Omental fat pad (tissue), 4 donors: ENCODE measurements around the gene ERMP1. TPM values are rescaled to one million over a fixed set of nuclear protein-coding genes. Genes with fewer than 3 reads are reported as not detected.

Experiments used
- ATAC-seq: fragments of 150-250 bp; one replicate; pipeline ENCODE4 v1.9.1; 2016; ENCODE audit warnings: mild to moderate bottlenecking, moderate library complexity; ENCODE audit not compliant: low FRiP score
- DNase-seq: peaks from one replicate; pipeline ENCODE4 v3.0.0-alpha.2; 2019; ENCODE audit warnings: low spot score
- total RNA-seq, 4 donors: library from RNA; depleted of rRNA; stranded (reverse); fragments of >200 nt; gene quantifications; one replicate each; pipeline ENCODE4 v1.1.0, GENCODE V29; 2016
- TF ChIP-seq, protein P1 (sequence below), 3 donors: fragments of 450-650 bp; IDR thresholded peaks; one replicate each; pipeline ENCODE4 v1.5.1; 2016 to 2017; ENCODE audit warnings: antibody characterized with exemption in 3 of 3, mild to moderate bottlenecking in 3 of 3, moderate library complexity in 2 of 3

The ERMP1 gene
- total RNA-seq, 4 donors from 2014 or later, result 10.7 to 18.9 (median 15.0) TPM

DNA sequence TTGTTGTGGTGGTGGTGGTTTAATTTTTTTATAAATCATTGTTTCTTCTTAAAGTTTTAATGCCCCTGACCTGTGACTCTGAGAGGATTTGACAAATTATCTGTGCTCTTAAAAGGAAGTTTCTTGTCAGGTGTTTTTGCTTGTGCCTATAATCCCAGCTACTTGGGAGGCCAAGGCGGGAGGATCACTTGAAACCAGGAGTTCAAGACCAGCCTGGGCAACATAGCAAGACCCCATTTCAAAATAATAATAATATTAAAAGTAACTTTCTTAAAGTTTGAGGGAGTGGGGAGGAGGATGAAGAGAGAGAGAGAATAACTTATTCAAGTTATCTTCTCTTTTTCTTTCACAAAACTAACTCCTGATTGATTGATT lies 12.2 kb upstream of the ERMP1 start:
- DNase-seq (no peak), ATAC-seq (no peak)
- TF ChIP-seq, protein P1, sequence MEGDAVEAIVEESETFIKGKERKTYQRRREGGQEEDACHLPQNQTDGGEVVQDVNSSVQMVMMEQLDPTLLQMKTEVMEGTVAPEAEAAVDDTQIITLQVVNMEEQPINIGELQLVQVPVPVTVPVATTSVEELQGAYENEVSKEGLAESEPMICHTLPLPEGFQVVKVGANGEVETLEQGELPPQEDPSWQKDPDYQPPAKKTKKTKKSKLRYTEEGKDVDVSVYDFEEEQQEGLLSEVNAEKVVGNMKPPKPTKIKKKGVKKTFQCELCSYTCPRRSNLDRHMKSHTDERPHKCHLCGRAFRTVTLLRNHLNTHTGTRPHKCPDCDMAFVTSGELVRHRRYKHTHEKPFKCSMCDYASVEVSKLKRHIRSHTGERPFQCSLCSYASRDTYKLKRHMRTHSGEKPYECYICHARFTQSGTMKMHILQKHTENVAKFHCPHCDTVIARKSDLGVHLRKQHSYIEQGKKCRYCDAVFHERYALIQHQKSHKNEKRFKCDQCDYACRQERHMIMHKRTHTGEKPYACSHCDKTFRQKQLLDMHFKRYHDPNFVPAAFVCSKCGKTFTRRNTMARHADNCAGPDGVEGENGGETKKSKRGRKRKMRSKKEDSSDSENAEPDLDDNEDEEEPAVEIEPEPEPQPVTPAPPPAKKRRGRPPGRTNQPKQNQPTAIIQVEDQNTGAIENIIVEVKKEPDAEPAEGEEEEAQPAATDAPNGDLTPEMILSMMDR (IDR thresholded peaks at IDR 0.05), result no peak

DNA sequence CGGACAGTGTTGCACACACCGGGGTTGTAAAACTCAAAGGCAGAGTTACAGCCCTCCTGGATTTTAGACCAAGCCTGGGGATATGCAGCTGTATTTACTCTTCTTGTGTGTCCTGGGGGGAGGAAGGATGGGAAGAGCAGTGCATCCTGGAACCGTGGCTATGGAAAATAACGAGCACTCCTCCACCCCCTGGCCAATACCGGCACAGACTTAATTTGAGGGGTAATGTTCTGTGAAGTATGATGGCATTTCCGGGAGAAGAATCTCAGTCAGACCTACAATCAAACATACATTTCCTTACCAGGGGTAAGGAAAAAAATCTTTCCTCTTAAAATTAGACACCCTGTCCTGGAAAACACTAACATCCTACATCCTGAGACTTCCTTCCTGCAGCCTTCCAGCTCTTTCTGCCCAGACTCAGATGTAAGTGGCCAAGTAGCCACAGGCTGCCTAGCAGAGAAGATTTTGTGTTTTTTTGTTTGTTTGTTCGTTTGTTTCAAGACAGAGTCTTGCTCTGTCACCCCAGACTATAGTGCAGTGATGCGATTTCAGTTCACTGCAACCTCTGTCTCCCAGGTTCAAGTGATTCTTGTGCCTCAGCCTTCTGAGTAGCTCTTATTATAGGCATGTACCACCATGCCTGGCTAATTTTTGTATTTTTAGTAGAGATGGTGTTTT lies 11.0 kb upstream of the ERMP1 start:
- DNase-seq (no peak), ATAC-seq (peak; percentile 41)
- TF ChIP-seq, protein P1 (IDR thresholded peaks at IDR 0.05), result no peak

DNA sequence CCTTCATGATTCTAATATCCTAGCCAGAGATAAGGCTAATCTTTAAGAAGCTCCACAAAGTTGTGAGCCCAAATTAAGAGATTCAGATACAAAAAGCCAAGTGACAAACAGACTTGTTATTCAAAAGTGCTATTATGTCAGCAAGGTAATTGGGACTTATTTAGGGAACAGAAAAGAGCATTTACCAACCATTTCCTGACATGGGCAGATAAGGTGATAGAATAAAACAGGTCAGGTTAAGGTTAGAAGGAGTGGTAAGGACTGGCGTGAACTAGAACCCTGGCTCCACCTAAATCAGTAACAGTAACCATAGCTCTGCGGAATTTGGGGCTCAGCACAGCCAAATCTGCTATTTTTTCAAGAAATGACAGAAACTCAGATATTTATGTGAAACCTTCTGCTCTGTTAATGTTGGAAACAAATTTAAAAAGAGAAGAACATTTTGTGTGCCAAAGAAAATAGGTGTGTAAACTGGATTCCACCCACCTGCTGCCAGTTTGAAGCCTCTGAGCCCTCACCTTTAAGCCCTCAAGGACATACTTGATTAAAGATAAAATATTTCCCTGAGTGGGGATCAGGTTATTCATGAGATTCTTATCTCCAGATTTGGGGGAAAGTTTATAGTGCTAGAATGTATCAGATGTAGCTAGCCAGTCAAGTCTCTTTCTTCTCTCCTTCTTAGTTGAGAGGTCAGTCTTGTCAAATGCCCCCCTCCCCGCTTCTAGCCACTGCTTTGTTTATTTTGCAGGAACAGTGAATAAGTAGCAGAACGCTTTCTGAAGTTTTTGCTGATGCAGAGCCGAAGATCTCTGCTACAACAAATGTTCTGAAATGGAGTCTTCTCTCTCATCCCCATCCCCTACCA lies 10.2 kb upstream of the ERMP1 start:
- no peak for DNase-seq
- ATAC-seq, result no peak
- TF ChIP-seq, protein P1 (IDR thresholded peaks at IDR 0.05), result no peak

DNA sequence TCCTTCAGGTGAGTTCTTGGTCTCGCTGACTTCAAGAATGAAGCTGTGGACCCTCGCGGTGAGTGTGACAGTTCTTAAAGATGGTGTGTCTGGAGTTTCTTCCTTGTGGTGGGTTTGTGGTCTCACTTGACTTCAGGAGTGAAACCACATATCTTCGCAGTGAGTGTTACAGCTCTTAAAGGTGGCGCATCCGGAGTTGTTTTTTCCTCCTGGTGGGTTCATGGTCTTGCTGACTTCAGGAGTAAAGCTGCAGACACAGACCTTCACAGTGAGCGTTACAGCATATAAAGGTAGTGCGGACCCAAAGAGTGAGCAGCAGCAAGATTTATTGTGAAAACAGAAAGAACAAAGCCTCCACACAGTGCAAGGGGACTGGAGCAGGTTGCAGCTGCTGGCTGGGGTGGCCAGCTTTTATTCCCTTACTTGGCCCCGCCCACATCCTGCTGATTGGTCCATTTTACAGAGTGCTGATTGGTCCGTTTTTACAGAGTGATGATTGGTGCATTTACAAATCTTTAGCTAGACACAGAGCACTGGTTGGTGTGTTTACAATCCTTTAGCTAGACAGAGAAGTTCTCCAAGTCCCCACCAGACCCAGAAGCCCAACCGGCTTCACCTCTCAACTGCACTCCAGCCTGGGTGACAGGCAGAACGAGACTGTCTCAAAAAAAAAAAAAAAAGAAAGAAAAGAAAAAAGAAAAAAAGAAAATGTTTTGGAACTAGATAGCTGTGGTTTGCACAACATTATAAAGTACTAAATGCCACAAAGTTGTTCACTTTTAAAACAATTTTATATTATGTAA lies 9.1 kb upstream of the ERMP1 start:
- DNase-seq (no peak), ATAC-seq (no peak)
- TF ChIP-seq, protein P1 (IDR thresholded peaks at IDR 0.05), result no peak

DNA sequence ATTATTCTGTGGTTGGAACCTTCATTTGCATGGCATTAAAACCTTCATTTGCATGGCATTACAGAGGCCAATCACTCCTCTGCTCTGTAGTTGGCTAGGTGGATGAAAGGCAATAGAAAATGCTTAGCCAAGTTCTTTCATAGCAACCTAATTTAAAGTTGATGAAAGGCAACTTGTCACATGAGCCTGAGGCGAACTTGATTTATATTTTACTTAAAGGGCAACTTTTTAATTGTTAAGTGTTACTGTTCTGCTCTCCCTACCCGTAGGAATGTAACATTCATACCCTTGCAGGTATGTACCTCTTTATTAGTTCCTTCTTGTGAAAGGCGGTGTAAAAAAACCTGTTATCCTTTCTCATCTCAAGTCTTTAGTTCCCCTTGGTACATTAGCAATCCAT lies 7.9 kb upstream of the ERMP1 start:
- TF ChIP-seq, protein P1 (IDR thresholded peaks at IDR 0.05), result no peak
- DNase-seq (no peak), ATAC-seq (no peak)

DNA sequence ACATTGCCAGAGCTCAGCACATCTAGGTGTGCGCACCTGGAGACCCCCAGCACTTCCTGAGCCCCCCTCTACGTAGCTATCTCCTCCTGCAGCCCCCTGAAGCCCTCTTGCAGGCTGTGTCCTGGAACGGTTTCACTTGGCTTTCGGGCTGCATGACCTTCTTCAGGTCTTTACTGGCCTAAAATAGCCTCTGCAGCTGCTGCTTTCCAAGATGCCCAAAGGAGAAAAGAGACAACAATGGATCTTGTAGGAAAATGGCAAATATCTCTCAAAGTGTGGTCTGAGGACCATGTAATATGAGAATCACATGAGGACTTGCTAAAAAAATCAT lies 6.6 kb upstream of the ERMP1 start:
- ATAC-seq, result no peak
- TF ChIP-seq, protein P1 (IDR thresholded peaks at IDR 0.05), result no peak

More for the DNA sequence above, 6.6 kb upstream of the ERMP1 start:
- no peak for DNase-seq
